Suprapubic skin (tissue), 4 donors: ENCODE measurements around the gene DDAH1. TPM values are rescaled to one million over a fixed set of nuclear protein-coding genes. Genes with fewer than 3 reads are reported as not detected.
"Not testable (repeated sequence)": the region's sequence is repeated elsewhere in the genome, so short reads cannot be mapped to it uniquely, and the experiment has no call there.

Experiments
- DNase-seq, 2 donors: peaks; one replicate each; pipeline ENCODE4 v3.0.0-alpha.2; 2019; ENCODE audit warnings: low spot score in 2 of 2
- H3K27ac ChIP-seq: fragments of 200-600 bp; sonication (generic); one replicate; pipeline ENCODE4 v1.5.1; 2019
- H3K27me3 ChIP-seq: fragments of 200-600 bp; sonication (generic); one replicate; pipeline ENCODE4 v1.5.1; 2019
- H3K36me3 ChIP-seq: fragments of 200-600 bp; sonication (generic); one replicate; pipeline ENCODE4 v1.5.1; 2019
- H3K4me1 ChIP-seq: fragments of 200-600 bp; sonication (generic); one replicate; pipeline ENCODE4 v1.5.1; 2019
- H3K4me3 ChIP-seq: fragments of 200-600 bp; sonication (generic); one replicate; pipeline ENCODE4 v1.5.1; 2019; ENCODE audit warnings: mild to moderate bottlenecking
- H3K9me3 ChIP-seq: fragments of 200-600 bp; sonication (generic); one replicate; pipeline ENCODE4 v1.5.1; 2019
- EP300 ChIP-seq: sonication (generic); formaldehyde crosslinking; IDR thresholded peaks from one replicate; pipeline ENCODE4 v1.6.1; 2017; ENCODE audit warnings: antibody characterized with exemption
- POLR2A ChIP-seq, 2 donors: fragments of 450-650 bp; IDR thresholded peaks; one replicate each; pipeline ENCODE4 v1.6.1; 2017; ENCODE audit warnings: antibody characterized with exemption in 2 of 2, mild to moderate bottlenecking in 2 of 2, moderate library complexity in 2 of 2
- POLR2AphosphoS5 ChIP-seq, 3 donors: sonication (generic); formaldehyde crosslinking; IDR thresholded peaks; one replicate each; pipeline ENCODE4 v1.6.1; 2017; ENCODE audit warnings: antibody characterized with exemption in 3 of 3
- WGBS: methylation state at CpG from one replicate; pipeline ENCODE4 v1.1.5; 2018; 5-methylcytosine and 5-hydroxymethylcytosine counted together
- total RNA-seq, 4 donors: library from RNA; depleted of rRNA; stranded (reverse); fragments of >200 nt; gene quantifications; one replicate each; pipeline ENCODE4 v1.1.0, GENCODE V29; 2016
- TF ChIP-seq, protein P1 (sequence below), 2 donors: fragments of 200-600 bp in 1 of 2; fragments of 450-650 bp in 1 of 2; sonication (generic) in 1 of 2; IDR thresholded peaks; one replicate each; pipeline ENCODE4 v1.5.1; 2016 to 2019; ENCODE audit warnings: antibody characterized with exemption in 2 of 2, mild to moderate bottlenecking in 1 of 2, moderate library complexity in 1 of 2

Gene DDAH1
- total RNA-seq, 4 donors from 2014 or later, result 10.4 to 19.6 (median 15.5) TPM

GRCh38 chr1:85480566-85480965 lies 15.6 kb upstream of the DDAH1 start:
- TF ChIP-seq EP300, result no peak
- no peaks in the 10 kb centered on the region for H3K4me1 ChIP-seq
- no peaks in the 10 kb centered on the region for H3K27me3 ChIP-seq
- no peak overlapping the region for H3K27ac ChIP-seq
- no peaks in the 10 kb centered on the region for H3K36me3 ChIP-seq
- H3K9me3 ChIP-seq, result no peaks in the 10 kb centered on the region
- no peak overlapping the region for H3K4me3 ChIP-seq
- no peak for DNase-seq
- WGBS, result 90% methylated on average over 2 of the region's 2 CpGs

GRCh38 chr1:85479491-85479890 lies 14.5 kb upstream of the DDAH1 start:
- H3K27ac ChIP-seq, result no peak overlapping the region
- TF ChIP-seq POLR2AphosphoS5 (IDR thresholded peaks at IDR 0.05), result no peak
- TF ChIP-seq EP300, result no peak
- TF ChIP-seq, protein P1, sequence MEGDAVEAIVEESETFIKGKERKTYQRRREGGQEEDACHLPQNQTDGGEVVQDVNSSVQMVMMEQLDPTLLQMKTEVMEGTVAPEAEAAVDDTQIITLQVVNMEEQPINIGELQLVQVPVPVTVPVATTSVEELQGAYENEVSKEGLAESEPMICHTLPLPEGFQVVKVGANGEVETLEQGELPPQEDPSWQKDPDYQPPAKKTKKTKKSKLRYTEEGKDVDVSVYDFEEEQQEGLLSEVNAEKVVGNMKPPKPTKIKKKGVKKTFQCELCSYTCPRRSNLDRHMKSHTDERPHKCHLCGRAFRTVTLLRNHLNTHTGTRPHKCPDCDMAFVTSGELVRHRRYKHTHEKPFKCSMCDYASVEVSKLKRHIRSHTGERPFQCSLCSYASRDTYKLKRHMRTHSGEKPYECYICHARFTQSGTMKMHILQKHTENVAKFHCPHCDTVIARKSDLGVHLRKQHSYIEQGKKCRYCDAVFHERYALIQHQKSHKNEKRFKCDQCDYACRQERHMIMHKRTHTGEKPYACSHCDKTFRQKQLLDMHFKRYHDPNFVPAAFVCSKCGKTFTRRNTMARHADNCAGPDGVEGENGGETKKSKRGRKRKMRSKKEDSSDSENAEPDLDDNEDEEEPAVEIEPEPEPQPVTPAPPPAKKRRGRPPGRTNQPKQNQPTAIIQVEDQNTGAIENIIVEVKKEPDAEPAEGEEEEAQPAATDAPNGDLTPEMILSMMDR (IDR thresholded peaks at IDR 0.05), result no peak
- no peak for TF ChIP-seq POLR2A (IDR thresholded peaks at IDR 0.05)

GRCh38 chr1:85478366-85478765 lies 13.4 kb upstream of the DDAH1 start:
- Histone ChIP-seq H3K4me1 (no peaks in the 10 kb centered on the region), H3K27ac (no peak overlapping the region), H3K4me3 (no peak overlapping the region), H3K36me3 (no peaks in the 10 kb centered on the region), H3K9me3 (no peaks in the 10 kb centered on the region), H3K27me3 (no peaks in the 10 kb centered on the region)
- WGBS, result 73% methylated on average over 1 of the region's 1 CpG
- DNase-seq, result no peak
- TF ChIP-seq, protein P1 (IDR thresholded peaks at IDR 0.05), result no peak
- TF ChIP-seq POLR2AphosphoS5 (IDR thresholded peaks at IDR 0.05), result no peak
- no peak for TF ChIP-seq POLR2A (IDR thresholded peaks at IDR 0.05)
- no peak for TF ChIP-seq EP300

More at GRCh38 chr1:85479491-85479890, 14.5 kb upstream of the DDAH1 start:
- no peaks in the 10 kb centered on the region for H3K9me3 ChIP-seq
- no peaks in the 10 kb centered on the region for H3K27me3 ChIP-seq
- H3K36me3 ChIP-seq, result no peaks in the 10 kb centered on the region
- WGBS, result 72% methylated on average over 1 of the region's 1 CpG
- H3K4me1 ChIP-seq, result no peaks in the 10 kb centered on the region
- DNase-seq, result no peak
- no peak overlapping the region for H3K4me3 ChIP-seq

DNA sequence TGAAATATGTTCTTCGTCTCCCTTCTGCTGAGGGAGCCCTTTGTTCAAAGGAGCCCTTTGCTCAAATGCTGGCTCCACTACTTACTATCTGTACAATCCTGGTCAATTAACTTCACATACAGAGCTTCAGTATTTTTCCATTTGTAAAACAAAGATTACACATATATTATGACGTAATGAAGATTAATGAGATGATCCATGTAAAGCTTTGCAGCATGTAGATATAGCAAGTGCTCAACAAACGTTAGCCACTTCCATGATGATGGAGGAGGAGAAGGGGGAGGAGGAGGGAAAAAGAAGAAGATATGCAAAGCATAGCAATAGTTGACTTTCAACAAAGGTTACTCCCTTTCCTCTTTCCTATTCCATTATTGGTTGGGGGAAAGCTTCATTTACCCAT lies 10.1 kb upstream of the DDAH1 start:
- no peaks in the 10 kb centered on the region for H3K27me3 ChIP-seq
- H3K36me3 ChIP-seq, result no peaks in the 10 kb centered on the region
- no peak overlapping the region for H3K4me3 ChIP-seq
- H3K4me1 ChIP-seq, result no peaks in the 10 kb centered on the region
- no peak overlapping the region for H3K27ac ChIP-seq
- no peaks in the 10 kb centered on the region for H3K9me3 ChIP-seq
- no peak for DNase-seq
- WGBS, result 84% methylated on average over 3 of the region's 3 CpGs
- no peak for TF ChIP-seq POLR2A (IDR thresholded peaks at IDR 0.05)
- TF ChIP-seq, protein P1 (IDR thresholded peaks at IDR 0.05), result no peak

DNA sequence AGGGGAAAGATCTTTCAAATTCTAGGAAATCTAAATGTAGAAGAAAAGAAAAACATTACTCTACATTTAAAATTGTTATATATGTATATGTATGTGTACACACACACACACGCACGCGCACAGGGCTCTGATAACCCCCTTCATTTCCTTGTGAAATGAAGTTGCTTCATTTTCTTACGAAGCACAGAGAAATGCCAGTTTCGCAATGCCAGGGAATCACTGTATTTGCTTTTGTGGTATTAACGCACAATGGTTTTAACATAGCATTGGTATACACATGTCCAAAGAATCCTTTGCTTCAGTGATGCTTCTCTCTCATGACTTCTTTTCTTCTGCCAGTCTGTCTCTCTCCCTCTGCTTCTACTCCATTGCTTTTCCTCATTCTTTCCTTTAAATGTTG lies 8.4 kb upstream of the DDAH1 start:
- no peak overlapping the region for H3K4me3 ChIP-seq
- no peak overlapping the region for H3K27ac ChIP-seq
- no peaks in the 10 kb centered on the region for H3K4me1 ChIP-seq
- no peaks in the 10 kb centered on the region for H3K27me3 ChIP-seq
- H3K9me3 ChIP-seq, result no peaks in the 10 kb centered on the region
- no peaks in the 10 kb centered on the region for H3K36me3 ChIP-seq
- no peak for DNase-seq
- 84% methylated on average over 6 of the region's 6 CpGs for WGBS
- TF ChIP-seq EP300 (no peak), POLR2A (IDR thresholded peaks at IDR 0.05) (no peak), POLR2AphosphoS5 (IDR thresholded peaks at IDR 0.05) (no peak)
- TF ChIP-seq, protein P1 (IDR thresholded peaks at IDR 0.05), result no peak

DNA sequence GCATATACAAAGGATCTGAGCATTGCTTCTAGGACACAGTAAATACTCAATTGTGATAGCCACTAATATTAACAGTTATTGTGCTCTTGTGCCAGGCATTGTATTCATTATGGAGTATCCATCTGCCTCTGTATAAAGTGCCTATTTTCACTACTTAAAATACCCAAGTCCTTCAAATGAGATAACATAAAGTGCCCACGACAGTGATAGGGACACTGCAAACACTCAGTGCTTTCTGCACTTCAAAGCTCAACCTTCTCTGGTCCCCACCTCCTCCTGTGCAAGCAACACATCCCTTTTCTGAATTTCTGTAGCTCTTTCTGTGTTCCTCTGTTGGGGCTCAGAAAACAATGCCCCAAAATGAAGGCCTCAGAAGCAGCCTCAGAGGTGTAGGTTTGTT lies 6.6 kb upstream of the DDAH1 start:
- Histone ChIP-seq H3K27me3 (no peaks in the 10 kb centered on the region), H3K4me3 (no peak overlapping the region), H3K4me1 (no peaks in the 10 kb centered on the region), H3K27ac (no peak overlapping the region), H3K9me3 (no peaks in the 10 kb centered on the region), H3K36me3 (no peaks in the 10 kb centered on the region)
- DNase-seq, result no peak
- TF ChIP-seq EP300, result no peak
- TF ChIP-seq POLR2AphosphoS5 (IDR thresholded peaks at IDR 0.05), result no peak
- TF ChIP-seq, protein P1 (IDR thresholded peaks at IDR 0.05), result no peak
- no peak for TF ChIP-seq POLR2A (IDR thresholded peaks at IDR 0.05)
- 72% methylated on average over 1 of the region's 1 CpG for WGBS

- not testable (repeated sequence) for H3K27ac ChIP-seq, H3K36me3 ChIP-seq, DNase-seq, H3K9me3 ChIP-seq, H3K4me3 ChIP-seq, H3K4me1 ChIP-seq, H3K27me3 ChIP-seq
- WGBS, result 94% methylated on average over 2 of the region's 2 CpGs
Observed at GRCh38 chr1:85470130-85470529, 5.2 kb upstream of the DDAH1 start.
